ENCODE measurements around the gene OR2H1. TPM values are rescaled to one million over a fixed set of nuclear protein-coding genes. Genes with fewer than 3 reads are reported as not detected.

The OR2H1 gene
- total RNA-seq, 2 donors from 2014 or later: not detected

GRCh38 chr6:29499704-29500103, 42.7 kb downstream of the OR2H1 start:
- Histone ChIP-seq H3K36me3 (ENCODE audit: control insufficient read depth, insufficient read depth, low read length) (no peaks in the 10 kb centered on the region), H3K9me3 (ENCODE audit: control insufficient read depth, low read length) (no peaks in the 10 kb centered on the region), H3K4me3 (ENCODE audit: low read length) (no peak overlapping the region), H3K27ac (ENCODE audit: low read depth, low read length) (no peak overlapping the region), H3K27me3 (ENCODE audit: control insufficient read depth, insufficient read depth, low read length, poor library complexity, severe bottlenecking) (no peaks in the 10 kb centered on the region), H3K9ac (ENCODE audit: extremely low read depth, low read length, poor library complexity, severe bottlenecking) (no peak overlapping the region), H3K4me1 (ENCODE audit: control insufficient read depth, insufficient read depth, low read length) (no peaks in the 10 kb centered on the region)
- H3K9me3 Mint-ChIP-seq: no peaks in the 10 kb centered on the region
- no peak overlapping the region for H3K4me3 Mint-ChIP-seq
- H3K36me3 Mint-ChIP-seq (ENCODE audit: low read depth): no peaks in the 10 kb centered on the region
- no peaks in the 10 kb centered on the region for H3K27me3 Mint-ChIP-seq (ENCODE audit: insufficient read depth)
- no peaks in the 10 kb centered on the region for H3K4me1 Mint-ChIP-seq
- TF ChIP-seq, protein P1, sequence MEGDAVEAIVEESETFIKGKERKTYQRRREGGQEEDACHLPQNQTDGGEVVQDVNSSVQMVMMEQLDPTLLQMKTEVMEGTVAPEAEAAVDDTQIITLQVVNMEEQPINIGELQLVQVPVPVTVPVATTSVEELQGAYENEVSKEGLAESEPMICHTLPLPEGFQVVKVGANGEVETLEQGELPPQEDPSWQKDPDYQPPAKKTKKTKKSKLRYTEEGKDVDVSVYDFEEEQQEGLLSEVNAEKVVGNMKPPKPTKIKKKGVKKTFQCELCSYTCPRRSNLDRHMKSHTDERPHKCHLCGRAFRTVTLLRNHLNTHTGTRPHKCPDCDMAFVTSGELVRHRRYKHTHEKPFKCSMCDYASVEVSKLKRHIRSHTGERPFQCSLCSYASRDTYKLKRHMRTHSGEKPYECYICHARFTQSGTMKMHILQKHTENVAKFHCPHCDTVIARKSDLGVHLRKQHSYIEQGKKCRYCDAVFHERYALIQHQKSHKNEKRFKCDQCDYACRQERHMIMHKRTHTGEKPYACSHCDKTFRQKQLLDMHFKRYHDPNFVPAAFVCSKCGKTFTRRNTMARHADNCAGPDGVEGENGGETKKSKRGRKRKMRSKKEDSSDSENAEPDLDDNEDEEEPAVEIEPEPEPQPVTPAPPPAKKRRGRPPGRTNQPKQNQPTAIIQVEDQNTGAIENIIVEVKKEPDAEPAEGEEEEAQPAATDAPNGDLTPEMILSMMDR (conservative IDR thresholded peaks at IDR 0.05): no peak
- 93% methylated on average over 5 of the region's 5 CpGs; no CpG with 5 or more reads in 1 of the 2 experiments for WGBS, 2 experiments (ENCODE audit: insufficient coverage in 1 of 2, insufficient read length in 1 of 2)
- no peak overlapping the region for H3K27ac Mint-ChIP-seq
- peak; percentile 13 for DNase-seq

DNA sequence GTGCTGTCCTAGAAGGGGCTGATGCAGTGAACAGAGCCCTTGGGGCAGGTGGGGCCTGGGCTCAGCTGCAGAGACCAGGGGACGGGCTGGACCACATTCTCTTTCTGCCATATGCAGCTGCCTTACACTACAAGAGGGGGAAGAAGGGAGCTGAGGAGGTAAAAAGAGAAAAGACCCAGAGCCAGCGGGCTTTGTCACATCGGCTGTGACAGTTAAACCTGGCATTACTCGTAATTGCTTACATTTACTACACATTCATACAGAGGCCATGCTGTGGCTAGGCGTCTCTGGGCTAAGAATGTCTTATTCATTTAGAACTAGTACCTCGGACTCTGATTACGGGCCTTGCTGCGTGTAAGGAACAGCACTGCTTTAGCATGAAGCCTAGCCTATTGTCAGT, 43.6 kb downstream of the OR2H1 start:
- TF ChIP-seq, protein P1 (conservative IDR thresholded peaks at IDR 0.05): no peak
- Mint-ChIP-seq H3K4me1 (no peaks in the 10 kb centered on the region), H3K36me3 (ENCODE audit: low read depth) (no peaks in the 10 kb centered on the region), H3K9me3 (no peaks in the 10 kb centered on the region), H3K27ac (no peak overlapping the region), H3K27me3 (ENCODE audit: insufficient read depth) (no peaks in the 10 kb centered on the region), H3K4me3 (no peak overlapping the region)
- Histone ChIP-seq H3K36me3 (ENCODE audit: control insufficient read depth, insufficient read depth, low read length) (no peaks in the 10 kb centered on the region), H3K27me3 (ENCODE audit: control insufficient read depth, insufficient read depth, low read length, poor library complexity, severe bottlenecking) (no peaks in the 10 kb centered on the region), H3K4me3 (ENCODE audit: low read length) (no peak overlapping the region), H3K27ac (ENCODE audit: low read depth, low read length) (no peak overlapping the region), H3K4me1 (ENCODE audit: control insufficient read depth, insufficient read depth, low read length) (no peaks in the 10 kb centered on the region), H3K9me3 (ENCODE audit: control insufficient read depth, low read length) (no peaks in the 10 kb centered on the region), H3K9ac (ENCODE audit: extremely low read depth, low read length, poor library complexity, severe bottlenecking) (no peak overlapping the region)
- DNase-seq: peak; percentile 22
- WGBS, 2 experiments (ENCODE audit: insufficient coverage in 1 of 2, insufficient read length in 1 of 2): 90 to 94% methylated on average over 5 to 8 of the region's 8 CpGs

DNA sequence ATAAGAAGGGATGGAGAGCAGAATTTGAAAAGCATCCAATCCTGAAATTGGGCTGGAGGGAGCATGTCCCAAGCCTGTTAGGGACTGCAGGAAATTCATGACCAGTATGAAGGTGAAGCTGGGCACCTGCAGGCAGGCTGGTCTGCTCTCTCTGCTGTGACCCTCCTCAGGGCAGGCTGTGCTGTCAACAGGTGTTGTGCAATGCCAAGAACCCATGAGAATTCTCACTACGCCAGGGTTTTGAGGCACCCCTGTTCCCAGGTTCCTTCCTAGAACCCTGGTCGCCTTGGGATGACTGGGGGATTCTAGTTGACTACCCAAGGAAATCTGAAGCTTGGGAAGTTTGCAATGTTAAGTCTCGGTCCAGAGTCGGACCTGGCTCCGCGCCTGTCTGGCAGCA, 44.2 kb downstream of the OR2H1 start:
- 91% methylated on average over 6 of the region's 6 CpGs; no CpG with 5 or more reads in 1 of the 2 experiments for WGBS, 2 experiments (ENCODE audit: insufficient coverage in 1 of 2, insufficient read length in 1 of 2)
- no peaks in the 10 kb centered on the region for H3K9me3 Mint-ChIP-seq
- DNase-seq: peak; percentile 24
- Histone ChIP-seq H3K27ac (ENCODE audit: low read depth, low read length) (no peak overlapping the region), H3K9me3 (ENCODE audit: control insufficient read depth, low read length) (no peaks in the 10 kb centered on the region), H3K9ac (ENCODE audit: extremely low read depth, low read length, poor library complexity, severe bottlenecking) (no peak overlapping the region), H3K4me1 (ENCODE audit: control insufficient read depth, insufficient read depth, low read length) (no peaks in the 10 kb centered on the region), H3K36me3 (ENCODE audit: control insufficient read depth, insufficient read depth, low read length) (no peaks in the 10 kb centered on the region), H3K4me3 (ENCODE audit: low read length) (no peak overlapping the region), H3K27me3 (ENCODE audit: control insufficient read depth, insufficient read depth, low read length, poor library complexity, severe bottlenecking) (no peaks in the 10 kb centered on the region)
- H3K4me3 Mint-ChIP-seq: no peak overlapping the region
- H3K4me1 Mint-ChIP-seq: no peaks in the 10 kb centered on the region
- no peaks in the 10 kb centered on the region for H3K27me3 Mint-ChIP-seq (ENCODE audit: insufficient read depth)
- TF ChIP-seq, protein P1 (conservative IDR thresholded peaks at IDR 0.05): no peak
- no peak overlapping the region for H3K27ac Mint-ChIP-seq
- no peaks in the 10 kb centered on the region for H3K36me3 Mint-ChIP-seq (ENCODE audit: low read depth)
